Midbrain (tissue), 1 donor: ENCODE data around the gene LRCH3.

Source experiments
- DNase-seq: peaks from one replicate; lab custom pipeline; 2025; lab: John Stamatoyannopoulos, UW

The LRCH3 gene

GRCh38 chr3:197833930-197834715 is 43.1 kb downstream of the LRCH3 start:
- DNase-seq = no peak

GRCh38 chr3:197835509-197835908 is 44.5 kb downstream of the LRCH3 start:
- no peak for DNase-seq

- no peak for DNase-seq
Observed at GRCh38 chr3:197836244-197836643, 45.2 kb downstream of the LRCH3 start.

- DNase-seq = no peak
Observed at GRCh38 chr3:197837282-197837681, 46.2 kb downstream of the LRCH3 start.

- DNase-seq = no peak
Observed at GRCh38 chr3:197841789-197842188, 50.7 kb downstream of the LRCH3 start.

- no peak for DNase-seq
Observed at GRCh38 chr3:197846491-197846890, 55.4 kb downstream of the LRCH3 start.

DNA sequence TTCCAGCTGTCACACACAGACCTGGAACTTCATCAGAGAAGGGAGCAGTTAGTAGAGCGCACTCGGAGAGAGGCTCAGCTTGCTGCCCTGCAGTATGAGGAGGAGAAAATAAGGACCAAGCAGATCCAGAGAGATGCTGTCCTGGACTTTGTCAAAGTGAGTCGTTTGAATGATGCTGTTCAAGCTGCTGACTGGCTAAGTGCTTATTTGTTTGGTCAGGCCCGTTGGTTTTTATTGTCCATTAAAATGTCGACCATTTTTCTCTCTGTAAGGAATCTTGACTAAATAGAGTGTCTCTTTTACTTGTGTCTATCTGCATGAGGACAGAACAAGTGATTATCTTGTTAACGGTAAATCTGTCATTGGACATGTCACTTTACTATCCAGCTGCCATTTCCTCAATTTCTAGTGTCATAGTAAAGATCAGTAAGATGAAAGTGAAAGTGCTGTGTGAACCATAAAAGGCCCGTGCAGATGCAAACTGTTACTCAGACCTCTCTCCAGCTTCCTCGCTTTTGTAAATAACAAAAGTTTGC is 56.9 kb downstream of the LRCH3 start:
- peak; percentile 45 for DNase-seq

DNA sequence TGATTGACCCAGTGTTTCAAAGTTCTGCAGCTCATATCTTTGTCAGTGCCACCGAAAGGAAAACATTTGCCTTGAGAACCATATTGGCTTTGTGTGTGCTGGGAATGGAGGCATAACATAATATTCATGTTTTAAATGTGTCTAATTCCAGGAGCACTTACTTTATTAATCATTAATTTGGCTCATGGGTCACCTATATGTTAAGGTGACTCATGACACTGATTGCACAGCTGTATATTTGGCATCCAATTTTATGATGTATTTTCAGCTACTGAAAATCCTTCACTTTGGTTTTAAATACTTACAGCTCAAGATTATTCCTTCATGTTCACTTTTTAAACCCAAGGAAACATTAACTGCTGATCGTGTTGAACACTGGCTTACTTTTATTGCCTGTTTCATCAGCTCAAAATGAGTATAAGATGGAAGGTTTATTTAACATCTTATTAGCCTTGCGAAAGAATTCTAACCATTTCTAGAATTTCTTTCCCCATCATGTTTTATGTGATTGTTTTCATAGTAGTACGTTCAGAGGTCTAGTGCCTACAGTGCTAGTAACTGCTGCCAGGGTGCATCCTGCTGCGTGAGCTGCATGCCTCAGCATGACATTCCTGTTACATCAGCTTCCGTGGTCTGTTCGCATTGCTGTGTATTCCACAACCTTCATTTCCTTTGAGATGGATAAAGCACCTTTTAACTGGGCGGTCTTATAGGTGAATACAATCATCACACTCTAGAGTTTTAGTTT is 63.7 kb downstream of the LRCH3 start:
- DNase-seq = no peak

DNA sequence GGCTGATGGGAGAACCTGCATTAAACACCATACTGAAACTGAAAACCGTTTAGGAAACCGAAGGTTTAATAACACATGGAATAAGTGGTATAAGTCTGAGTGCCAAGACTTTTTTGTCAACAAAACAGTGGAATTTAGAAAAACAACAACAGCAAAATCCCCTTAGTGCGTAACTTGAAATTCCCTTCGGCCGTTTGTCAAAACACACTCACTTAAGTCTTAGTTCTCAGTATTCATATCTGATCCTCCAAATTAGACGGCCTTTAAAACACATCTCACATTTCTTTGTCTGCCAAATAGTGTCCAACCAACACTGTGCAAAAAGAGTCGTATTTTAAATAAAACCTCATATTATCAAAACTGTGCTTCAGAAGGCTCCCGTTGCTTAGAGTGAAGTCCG is 64.5 kb downstream of the LRCH3 start:
- DNase-seq = no peak

GRCh38 chr3:197856199-197856816 is 65.3 kb downstream of the LRCH3 start:
- no peak for DNase-seq

DNA sequence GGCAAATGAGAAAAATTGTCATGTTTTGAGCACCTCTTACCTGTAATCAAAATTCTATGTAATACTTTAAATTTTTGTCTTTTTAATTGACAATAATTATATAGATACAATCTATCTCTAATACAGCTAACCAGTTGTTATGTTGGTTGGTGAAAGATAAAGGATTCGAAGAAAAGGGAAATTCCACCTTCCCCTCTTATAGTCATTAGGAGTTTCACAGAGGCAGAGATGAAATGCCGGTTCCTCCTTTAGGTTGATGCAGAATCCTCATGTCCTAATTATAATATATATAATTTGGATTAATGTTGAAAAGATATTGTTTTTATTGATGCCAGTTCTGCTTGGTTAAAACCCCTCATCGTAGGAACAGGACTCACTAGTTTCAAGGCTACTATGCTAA is 67.1 kb downstream of the LRCH3 start:
- no peak for DNase-seq

DNA sequence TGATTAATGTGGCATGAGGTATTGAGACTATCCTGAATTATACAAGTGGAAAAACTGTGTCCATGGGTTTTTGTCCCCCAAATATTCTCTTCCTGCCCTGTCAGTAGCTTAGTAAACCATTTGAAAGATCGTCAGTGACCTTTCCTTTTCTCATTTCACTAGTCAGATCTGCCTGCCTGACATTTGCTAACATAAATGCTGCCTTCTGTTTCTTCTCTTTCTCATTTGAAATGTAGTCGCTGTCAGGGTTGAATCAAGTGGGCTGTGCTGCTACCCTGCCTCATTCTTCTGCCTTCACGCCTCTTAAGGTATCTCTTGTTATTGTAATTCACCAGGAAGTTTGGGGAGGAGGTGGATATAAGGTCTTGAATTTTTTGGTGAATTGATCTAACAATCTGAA is 67.5 kb downstream of the LRCH3 start:
- no peak for DNase-seq

- no peak for DNase-seq
Observed at GRCh38 chr3:197866035-197866434, 75.0 kb downstream of the LRCH3 start.

DNA sequence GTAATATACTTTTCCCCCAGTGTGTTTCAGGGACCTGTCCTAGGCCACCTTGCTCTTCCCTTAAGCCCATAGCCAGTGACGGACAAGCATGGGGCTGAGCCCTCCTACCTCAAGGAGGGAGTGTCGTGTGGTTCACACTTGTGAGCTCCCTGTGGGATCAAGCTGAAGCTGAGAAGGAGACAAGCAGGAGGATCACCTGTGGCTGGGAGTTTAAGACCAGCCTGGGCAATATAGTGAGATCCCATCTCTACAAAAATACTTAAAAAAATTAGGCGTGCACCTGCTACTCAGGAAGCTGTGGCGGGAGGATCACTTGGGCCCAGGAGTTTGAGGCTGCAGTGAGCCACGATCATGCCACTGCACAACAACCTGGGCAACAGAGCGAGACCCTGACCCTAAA is 82.3 kb downstream of the LRCH3 start:
- no peak for DNase-seq

GRCh38 chr3:197874064-197874463 is 83.0 kb downstream of the LRCH3 start:
- DNase-seq = no peak

GRCh38 chr3:197874653-197875052 is 83.6 kb downstream of the LRCH3 start:
- no peak for DNase-seq

DNA sequence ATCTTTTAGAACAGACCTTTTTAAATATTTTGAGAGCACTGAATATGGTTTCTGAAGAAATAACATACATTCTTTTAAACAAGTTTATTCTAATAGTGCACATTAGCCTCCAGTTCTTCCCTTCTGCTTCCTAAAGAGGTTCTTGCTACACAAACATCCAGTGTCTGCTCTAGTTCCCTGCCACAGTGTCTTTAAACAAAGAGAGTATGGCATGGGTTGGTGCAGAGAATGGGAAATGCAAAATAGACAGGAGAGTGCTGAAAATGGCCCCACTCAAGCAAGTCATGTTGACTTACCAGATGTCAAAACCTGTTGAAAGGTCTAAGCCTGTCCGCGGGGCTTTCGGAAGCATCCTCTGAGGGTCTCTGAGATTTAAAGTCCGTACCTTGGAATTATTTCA is 86.8 kb downstream of the LRCH3 start:
- no peak for DNase-seq

- DNase-seq = no peak
Observed at GRCh38 chr3:197878427-197878826, 87.4 kb downstream of the LRCH3 start.

DNA sequence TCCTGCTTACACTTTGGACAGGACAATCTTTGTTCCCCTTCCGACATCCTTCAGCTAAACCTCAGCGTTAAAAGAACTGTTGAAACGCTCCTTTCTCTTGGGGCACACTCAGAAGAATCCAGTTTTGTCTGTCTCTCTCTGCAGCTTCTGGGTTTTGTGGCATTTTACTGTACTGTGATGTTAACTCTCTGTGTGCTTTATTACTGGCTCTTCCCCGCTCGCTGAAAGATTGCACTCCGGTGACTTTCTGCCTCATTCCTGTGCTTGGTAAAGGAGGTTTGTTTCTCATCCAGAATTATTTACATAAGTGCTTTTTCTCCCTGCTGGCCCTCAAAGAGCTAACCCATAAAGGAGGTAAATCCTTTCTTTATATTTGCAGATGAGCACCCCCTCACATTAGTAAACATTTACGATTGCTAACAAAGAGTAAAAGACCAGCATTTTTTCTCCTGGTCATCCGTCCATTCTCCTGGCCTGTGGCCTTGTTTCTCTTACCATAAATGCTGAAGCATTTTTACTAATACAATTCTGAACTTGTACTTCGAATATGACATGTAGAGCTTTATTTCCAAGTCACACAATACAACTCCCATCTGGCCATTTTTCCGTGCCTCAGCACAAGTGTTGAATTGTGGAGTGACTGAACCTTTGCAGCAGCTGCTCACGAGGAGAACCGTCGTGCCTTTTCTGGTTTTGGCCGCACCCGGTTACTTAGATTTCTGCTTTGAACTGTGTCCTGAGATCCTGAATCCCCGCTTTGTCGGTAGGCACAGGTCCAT is 89.6 kb downstream of the LRCH3 start:
- no peak for DNase-seq

DNA sequence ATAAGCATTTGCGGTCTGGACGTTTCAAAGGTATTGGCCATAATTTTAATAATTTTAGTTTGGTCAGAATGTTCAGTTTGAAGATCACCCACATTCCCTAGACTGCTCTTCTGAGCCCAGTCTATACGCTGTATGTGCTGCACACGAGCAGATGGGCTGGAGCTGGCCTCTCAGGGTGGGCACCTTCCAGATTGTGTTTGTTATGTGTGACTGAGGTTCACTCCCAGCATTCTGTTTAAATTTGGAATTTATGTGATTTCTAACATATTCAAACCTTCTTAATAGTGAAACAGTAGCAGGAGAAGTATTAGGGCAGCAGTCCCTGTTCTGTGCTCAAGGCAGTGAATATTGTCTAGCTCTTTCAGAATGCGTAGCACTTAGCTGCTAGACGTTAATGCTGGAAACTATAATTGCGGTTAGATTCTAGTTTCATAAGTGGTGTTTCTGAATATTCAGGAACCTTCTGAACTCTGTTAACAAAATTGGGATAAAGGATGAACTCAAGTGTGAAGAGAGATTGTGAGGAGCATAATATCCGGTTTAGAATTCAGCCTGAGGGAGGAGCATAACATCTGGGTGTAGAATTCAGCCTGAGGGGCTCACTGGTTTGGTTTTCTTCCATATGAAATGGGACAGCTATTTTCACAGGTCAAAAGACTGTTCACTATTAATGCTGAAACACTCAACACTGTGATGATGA is 90.4 kb downstream of the LRCH3 start:
- DNase-seq = no peak

- DNase-seq = no peak
Observed at GRCh38 chr3:197881970-197882338, 90.9 kb downstream of the LRCH3 start.
